HepG2 (cell line): ENCODE measurements around the gene TRPM1. TPM values are rescaled to one million over a fixed set of nuclear protein-coding genes. Genes with fewer than 3 reads are reported as not detected.
A peak's percentile ranks its signal among the peaks of the same experiment; 100 is the strongest.

Source experiments
- ATAC-seq: fragments of 200-7000 bp; cut with Tn5 transposase; 3 replicates; pipeline ENCODE4 v1.9.1; 2020; ENCODE audit warnings: mild to moderate bottlenecking, moderate library complexity
- BruUV-seq: library from RNA; stranded (reverse); fragments of 400-500 nt; replicated peaks from 2 replicates; lab custom pipeline; 2021; lab: Mats Ljungman, UMichigan
- CTCF ChIA-PET: fragments of 300-600 bp; formaldehyde crosslinking; extraction: SDS; loops from one replicate; lab custom pipeline; 2021; ENCODE audit warnings: low total read pairs, inconsistent platforms, low intra/inter-chr PET ratio; lab: Yijun Ruan, JAX
- POLR2A ChIA-PET: fragments of 350-600 bp; sonication (Branson Sonifier 250); formaldehyde crosslinking; loops from one replicate; lab custom pipeline; 2020; ENCODE audit warnings: antibody characterized with exemption, inconsistent platforms; lab: Yijun Ruan, JAX
- DNase-seq: peaks from one replicate; pipeline ENCODE4 v3.0.0-alpha.2; 2015; ENCODE audit warnings: low spot score
- FAIRE-seq: peaks from 3 replicates; lab custom pipeline; 2011; peaks lifted over from hg19 to GRCh38; lab: Jason Lieb, UNC
- H2AFZ ChIP-seq: one replicate; pipeline ENCODE4 v1.6.1; 2011; ENCODE audit warnings: low read length, inconsistent platforms
- H3K27ac ChIP-seq: fragments of 300-600 bp; 3 replicates; pipeline ENCODE4 v1.8.0; 2011; ENCODE audit warnings: mixed run types, mild to moderate bottlenecking, mixed read lengths, low read length, inconsistent platforms; ENCODE audit not compliant: insufficient read depth; ENCODE audit errors: extremely low read length
- H3K27me3 ChIP-seq, 2 experiments: fragments of 200-600 bp in 1 of 2; 2 replicates in 1 of 2; 3 replicates in 1 of 2; pipeline versions ENCODE4 v1.6.0 to v1.8.0; 2011; ENCODE audit warnings: low read length in 2 of 2, mild to moderate bottlenecking in 2 of 2, moderate library complexity in 2 of 2, inconsistent platforms in 1 of 2; ENCODE audit not compliant: insufficient read depth in 2 of 2, control insufficient read depth in 1 of 2
- H3K36me3 ChIP-seq, 2 experiments: fragments of 200-600 bp in 1 of 2; replicated peaks in 1 of 2; 2 replicates in 1 of 2; 3 replicates in 1 of 2; pipeline versions ENCODE4 v1.5.1 to v1.8.0; 2011; ENCODE audit warnings: low read length in 2 of 2, inconsistent platforms in 1 of 2; ENCODE audit not compliant: insufficient read depth in 2 of 2, control insufficient read depth in 1 of 2
- H3K4me1 ChIP-seq: 2 replicates; pipeline ENCODE4 v1.5.1; 2012; ENCODE audit warnings: low read length, inconsistent platforms; ENCODE audit not compliant: insufficient read depth
- H3K4me2 ChIP-seq: 2 replicates; pipeline ENCODE4 v1.6.0; 2011; ENCODE audit warnings: low read depth, low read length, inconsistent platforms
- H3K4me3 ChIP-seq, 3 experiments: fragments of 200-600 bp in 1 of 3; sonication (generic), shearing (Covaris generic) in 1 of 3; replicated peaks in 1 of 3; 2 replicates each; pipeline ENCODE4 v1.5.1; 2011 to 2016; ENCODE audit warnings: low read length in 3 of 3, inconsistent platforms in 2 of 3, low read depth in 2 of 3, mild to moderate bottlenecking in 2 of 3, control low read depth in 1 of 3, mixed read lengths in 1 of 3; ENCODE audit not compliant: insufficient read depth in 1 of 3
- H3K79me2 ChIP-seq: one replicate; pipeline ENCODE4 v1.6.1; 2011; ENCODE audit warnings: low read length, inconsistent platforms; ENCODE audit not compliant: insufficient read depth
- H3K9ac ChIP-seq: 2 replicates; pipeline ENCODE4 v1.6.0; 2011; ENCODE audit warnings: mild to moderate bottlenecking, low read depth, low read length, inconsistent platforms; ENCODE audit not compliant: insufficient read depth
- H3K9me3 ChIP-seq: 2 replicates; pipeline ENCODE4 v1.5.1; 2012; ENCODE audit warnings: mild to moderate bottlenecking, low read length
- H4K20me1 ChIP-seq: 2 replicates; pipeline ENCODE4 v1.6.0; 2011; ENCODE audit warnings: inconsistent platforms, mild to moderate bottlenecking, low read length, moderate library complexity; ENCODE audit not compliant: insufficient read depth
- ATF1 ChIP-seq: IDR thresholded peaks from 2 replicates; pipeline ENCODE4 v1.6.1; 2016; ENCODE audit warnings: mild to moderate bottlenecking, control low read depth
- EP300 ChIP-seq, 3 experiments: sonication (generic) in 1 of 3; formaldehyde crosslinking in 1 of 3; IDR thresholded peaks; 2 replicates each; pipeline versions ENCODE4 v1.5.1 to v1.6.1; 2011 to 2020; ENCODE audit warnings: low read depth in 2 of 3, low read length in 2 of 3, borderline replicate concordance in 1 of 3, improper control_type of control experiment in 1 of 3, mild to moderate bottlenecking in 1 of 3, missing genetic modification reagents in 1 of 3, moderate library complexity in 1 of 3
- FOXA1 ChIP-seq, 2 experiments: fragments of 450-650 bp in 1 of 2; sonication (generic) in 1 of 2; formaldehyde crosslinking in 1 of 2; IDR thresholded peaks; 2 replicates each; pipeline versions ENCODE4 v1.4.0 to v1.6.1; 2016 to 2020; ENCODE audit warnings: missing genetic modification reagents in 1 of 2
- FOXA3 ChIP-seq: IDR thresholded peaks from 2 replicates; pipeline ENCODE4 v1.6.1; 2016; ENCODE audit warnings: missing genetic modification reagents, missing compliant biosample characterization
- FOXP1 ChIP-seq, 2 experiments: fragments of 450-650 bp in 1 of 2; IDR thresholded peaks; 2 replicates each; pipeline ENCODE4 v1.6.1; 2017 to 2018; ENCODE audit warnings: antibody characterized with exemption in 1 of 2
- PHF21A ChIP-seq: sonication (generic); formaldehyde crosslinking; IDR thresholded peaks from 2 replicates; pipeline ENCODE4 v1.5.0; 2020; ENCODE audit warnings: mild to moderate bottlenecking, missing genetic modification reagents
- RARA ChIP-seq: IDR thresholded peaks from 2 replicates; pipeline ENCODE4 v1.6.1; 2016; ENCODE audit warnings: missing genetic modification reagents, missing compliant biosample characterization
- RNF2 ChIP-seq: fragments of 450-650 bp; conservative IDR thresholded peaks from 2 replicates; pipeline ENCODE4 v1.6.1; 2016; ENCODE audit warnings: low read depth
- RORA ChIP-seq: sonication (generic); formaldehyde crosslinking; IDR thresholded peaks from 2 replicates; pipeline ENCODE4 v1.5.0; 2020; ENCODE audit warnings: mild to moderate bottlenecking, missing genetic modification reagents, moderate library complexity
- SOX5 ChIP-seq: IDR thresholded peaks from 2 replicates; pipeline ENCODE4 v1.6.1; 2016; ENCODE audit warnings: borderline replicate concordance
- SOX6 ChIP-seq, 2 experiments: fragments of 450-650 bp in 1 of 2; sonication (generic) in 1 of 2; formaldehyde crosslinking in 1 of 2; IDR thresholded peaks; 2 replicates each; pipeline versions ENCODE4 v1.4.0 to v1.6.1; 2017 to 2020; ENCODE audit warnings: antibody characterized with exemption in 1 of 2, mild to moderate bottlenecking in 1 of 2, missing genetic modification reagents in 1 of 2
- TCF12 ChIP-seq, 2 experiments: fragments of 450-650 bp in 1 of 2; sonication (generic) in 1 of 2; formaldehyde crosslinking in 1 of 2; IDR thresholded peaks; 2 replicates each; pipeline versions ENCODE4 v1.6.1 to v1.8.0; 2017 to 2022; ENCODE audit warnings: antibody characterized with exemption in 1 of 2, mild to moderate bottlenecking in 1 of 2, missing genetic modification reagents in 1 of 2, moderate library complexity in 1 of 2
- ZNF230 ChIP-seq: sonication (generic); formaldehyde crosslinking; IDR thresholded peaks from 2 replicates; pipeline ENCODE4 v1.4.0; 2020; ENCODE audit warnings: mild to moderate bottlenecking, missing genetic modification reagents
- ZNF292 ChIP-seq: sonication (generic); formaldehyde crosslinking; IDR thresholded peaks from 2 replicates; pipeline ENCODE4 v1.8.1; 2022; ENCODE audit warnings: mild to moderate bottlenecking, low read depth, missing genetic modification reagents, borderline replicate concordance
- ZNF549 ChIP-seq: sonication (generic); formaldehyde crosslinking; IDR thresholded peaks from 2 replicates; pipeline ENCODE4 v1.5.0; 2020; ENCODE audit warnings: missing genetic modification reagents
- ZNF652 ChIP-seq: IDR thresholded peaks from 2 replicates; pipeline ENCODE4 v1.6.1; 2016; ENCODE audit warnings: low read depth, borderline replicate concordance
- ZSCAN22 ChIP-seq: sonication (generic); formaldehyde crosslinking; IDR thresholded peaks from 2 replicates; pipeline ENCODE4 v1.4.0; 2020; ENCODE audit warnings: mild to moderate bottlenecking, missing genetic modification reagents
- WGBS: methylation state at CpG from one replicate; pipeline ENCODE4 v1.1.6; 2017; ENCODE audit warnings: low lambda C conversion rate; 5-methylcytosine and 5-hydroxymethylcytosine counted together
- in situ Hi-C: cut with HindIII; loops from 2 replicates; pipeline ENCODE4 v1.10.0; 2017; ENCODE audit warnings: low pct_unique_long_range_greater_than_20kb; ENCODE audit not compliant: extremely low pct_ligation_motif_present
- intact Hi-C: fragments of 100-400 bp; cut with micrococcal nuclease; formaldehyde crosslinking; loops from one replicate; pipeline ENCODE4 v1.10.0; 2022; ENCODE audit not compliant: unreplicated experiment
- polyA plus RNA-seq, 8 experiments: library from polyadenylated mRNA; depleted of rRNA in 3 of 8; stranded (reverse) in 7 of 8; unstranded in 1 of 8; fragments of >200 nt; fragmentation: Illumina TruSeq in 4 of 8; extraction: Trizol in 4 of 8; gene quantifications; 2 replicates each; pipeline versions ENCODE4 v1.2.1 to v1.2.3, GENCODE V29; 2011 to 2016; ENCODE audit warnings: low read depth in 4 of 8, missing spikeins in 1 of 8, mixed read lengths in 1 of 8; ENCODE audit not compliant: insufficient read depth in 1 of 8
- total RNA-seq, 5 experiments: library from RNA; depleted of rRNA; stranded (reverse); fragments of >200 nt; fragmentation: Illumina TruSeq; extraction: Trizol; gene quantifications; 2 replicates each; pipeline ENCODE4 v1.2.3, GENCODE V29; 2016; ENCODE audit warnings: low read depth in 1 of 5
- TF ChIP-seq, protein P1 (sequence below): sonication (generic); IDR thresholded peaks from 2 replicates; pipeline ENCODE4 v1.6.1; 2016; ENCODE audit warnings: low read depth, borderline replicate concordance

TRPM1 gene
- total and polyA plus RNA-seq, 2 of the 13 experiments (the other 11 are each of a cell fraction or from before 2014, with no cell fraction given), result not detected

DNA sequence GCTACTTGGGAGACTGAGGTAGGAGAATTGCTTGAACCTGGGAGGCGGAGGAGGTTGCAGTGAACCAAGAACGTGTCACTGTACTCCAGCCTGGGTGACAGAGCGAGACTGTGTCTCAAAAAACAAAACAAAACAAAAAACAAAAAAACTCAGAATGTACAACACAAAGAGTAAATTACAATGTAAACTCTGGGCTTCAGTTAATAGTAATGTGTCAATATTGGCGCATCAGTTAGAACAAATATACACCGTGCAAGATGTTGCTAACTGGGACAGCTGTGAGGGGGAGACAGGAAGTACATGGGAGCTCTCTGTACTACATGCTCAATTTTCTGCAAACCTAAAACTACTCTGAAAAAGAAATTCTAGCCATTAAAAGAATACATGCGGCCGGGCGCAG lies 23.5 kb upstream of the TRPM1 start:
- Histone ChIP-seq H3K9ac (no peak overlapping the region), H2AFZ (no peak overlapping the region), H3K4me1 (peaks cover 27% of the 10 kb centered on the region), H3K9me3 (peaks cover 5% of the 10 kb centered on the region; the same call in 1 of the 2 replicates), H3K36me3 (no peaks in the 10 kb centered on the region), H4K20me1 (no peaks in the 10 kb centered on the region), H3K4me2 (no peak overlapping the region), H3K4me3 (no peak overlapping the region), H3K27me3 (peaks cover 0 to 1% of the 10 kb centered on the region in 2 experiments; a peak in 1 of 5 replicates), H3K79me2 (no peaks in the 10 kb centered on the region), H3K27ac (no peak overlapping the region)
- CTCF ChIA-PET, result no interaction called here
- intact Hi-C loops (loop anchor here (5.0 to 10.0 kb wide), 2 partner anchors 130 to 178 kb away; partner anchors contain the start of gene MTMR10), in situ Hi-C loops (loop anchor here (10.0 to 25.0 kb wide), 2 partner anchors 138 to 330 kb away; partner anchors contain the start of gene MTMR10)
- WGBS, result 46% methylated on average over 8 of the region's 8 CpGs
- DNase-seq (no peak), FAIRE-seq (no peak), ATAC-seq (peak; percentile 37; the same call in 1 of the 3 replicates)
- TF ChIP-seq ZNF652 (CRISPR knock-in tag) (no peak), FOXA1 (IDR thresholded peaks at IDR 0.05) (peak; percentile 73), FOXA1 (CRISPR knock-in tag; IDR thresholded peaks at IDR 0.05) (no peak), PHF21A (CRISPR knock-in tag) (no peak), ZNF549 (CRISPR knock-in tag) (no peak), RARA (CRISPR knock-in tag) (no peak), RNF2 (no peak), ATF1 (CRISPR knock-in tag) (no peak), RORA (CRISPR knock-in tag) (no peak), FOXA3 (CRISPR knock-in tag) (peak; percentile 27; the same call in 1 of the 2 replicates), FOXP1 (IDR thresholded peaks at IDR 0.05) (no peak), FOXP1 (CRISPR knock-in tag; IDR thresholded peaks at IDR 0.05) (peak; percentile 67; the same call in 1 of the 2 replicates), ZNF292 (CRISPR knock-in tag) (no peak), ZNF230 (CRISPR knock-in tag) (no peak), EP300 (IDR thresholded peaks at IDR 0.05; ENCODE audit: low read depth in 2 of 2, low read length in 2 of 2) (no peak), EP300 (CRISPR knock-in tag; IDR thresholded peaks at IDR 0.05; ENCODE audit: borderline replicate concordance) (no peak), ZSCAN22 (CRISPR knock-in tag) (no peak), SOX6 (IDR thresholded peaks at IDR 0.05) (no peak), SOX6 (CRISPR knock-in tag; IDR thresholded peaks at IDR 0.05) (peak; percentile 20; the same call in 1 of the 2 replicates), TCF12 (IDR thresholded peaks at IDR 0.05) (no peak), TCF12 (CRISPR knock-in tag; IDR thresholded peaks at IDR 0.05) (no peak), SOX5 (CRISPR knock-in tag) (peak; percentile 26; the same call in 1 of the 2 replicates)
- TF ChIP-seq, protein P1, sequence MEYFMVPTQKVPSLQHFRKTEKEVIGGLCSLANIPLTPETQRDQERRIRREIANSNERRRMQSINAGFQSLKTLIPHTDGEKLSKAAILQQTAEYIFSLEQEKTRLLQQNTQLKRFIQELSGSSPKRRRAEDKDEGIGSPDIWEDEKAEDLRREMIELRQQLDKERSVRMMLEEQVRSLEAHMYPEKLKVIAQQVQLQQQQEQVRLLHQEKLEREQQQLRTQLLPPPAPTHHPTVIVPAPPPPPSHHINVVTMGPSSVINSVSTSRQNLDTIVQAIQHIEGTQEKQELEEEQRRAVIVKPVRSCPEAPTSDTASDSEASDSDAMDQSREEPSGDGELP, result peak; percentile 11; the same call in 1 of the 2 replicates
- no TSS peak for BruUV-seq
- POLR2A ChIA-PET, result no interaction called here
